ENCODE measurements around the gene ZNF688. TPM values are rescaled to one million over a fixed set of nuclear protein-coding genes. Genes with fewer than 3 reads are reported as not detected.

Gene ZNF688
- total and polyA plus RNA-seq, 2 of the 8 experiments (the other 6 are each of a cell fraction or from before 2014, with no cell fraction given) = 2.7 to 3.5 TPM

DNA sequence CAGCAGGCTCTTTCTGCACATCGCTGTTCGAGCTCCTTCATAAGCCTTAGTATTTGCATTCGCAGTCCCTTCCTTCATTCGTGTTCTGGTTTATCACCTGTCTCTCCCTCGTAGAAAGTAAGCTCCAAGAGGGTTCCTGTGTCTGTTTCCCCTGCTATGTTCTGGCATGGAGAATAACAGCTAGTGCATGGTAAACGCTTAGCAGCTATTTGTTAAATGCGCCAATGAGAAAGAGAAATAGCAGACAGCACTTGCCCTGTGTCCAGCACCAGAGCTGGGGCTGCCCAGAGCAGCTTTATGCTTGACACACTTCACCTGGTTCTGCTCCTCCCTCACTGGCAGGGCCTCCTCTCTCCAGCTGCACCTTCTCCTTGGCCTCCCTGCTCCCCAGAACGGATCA, 5.5 kb downstream of the ZNF688 start (continued):
- TF ChIP-seq, protein P1, sequence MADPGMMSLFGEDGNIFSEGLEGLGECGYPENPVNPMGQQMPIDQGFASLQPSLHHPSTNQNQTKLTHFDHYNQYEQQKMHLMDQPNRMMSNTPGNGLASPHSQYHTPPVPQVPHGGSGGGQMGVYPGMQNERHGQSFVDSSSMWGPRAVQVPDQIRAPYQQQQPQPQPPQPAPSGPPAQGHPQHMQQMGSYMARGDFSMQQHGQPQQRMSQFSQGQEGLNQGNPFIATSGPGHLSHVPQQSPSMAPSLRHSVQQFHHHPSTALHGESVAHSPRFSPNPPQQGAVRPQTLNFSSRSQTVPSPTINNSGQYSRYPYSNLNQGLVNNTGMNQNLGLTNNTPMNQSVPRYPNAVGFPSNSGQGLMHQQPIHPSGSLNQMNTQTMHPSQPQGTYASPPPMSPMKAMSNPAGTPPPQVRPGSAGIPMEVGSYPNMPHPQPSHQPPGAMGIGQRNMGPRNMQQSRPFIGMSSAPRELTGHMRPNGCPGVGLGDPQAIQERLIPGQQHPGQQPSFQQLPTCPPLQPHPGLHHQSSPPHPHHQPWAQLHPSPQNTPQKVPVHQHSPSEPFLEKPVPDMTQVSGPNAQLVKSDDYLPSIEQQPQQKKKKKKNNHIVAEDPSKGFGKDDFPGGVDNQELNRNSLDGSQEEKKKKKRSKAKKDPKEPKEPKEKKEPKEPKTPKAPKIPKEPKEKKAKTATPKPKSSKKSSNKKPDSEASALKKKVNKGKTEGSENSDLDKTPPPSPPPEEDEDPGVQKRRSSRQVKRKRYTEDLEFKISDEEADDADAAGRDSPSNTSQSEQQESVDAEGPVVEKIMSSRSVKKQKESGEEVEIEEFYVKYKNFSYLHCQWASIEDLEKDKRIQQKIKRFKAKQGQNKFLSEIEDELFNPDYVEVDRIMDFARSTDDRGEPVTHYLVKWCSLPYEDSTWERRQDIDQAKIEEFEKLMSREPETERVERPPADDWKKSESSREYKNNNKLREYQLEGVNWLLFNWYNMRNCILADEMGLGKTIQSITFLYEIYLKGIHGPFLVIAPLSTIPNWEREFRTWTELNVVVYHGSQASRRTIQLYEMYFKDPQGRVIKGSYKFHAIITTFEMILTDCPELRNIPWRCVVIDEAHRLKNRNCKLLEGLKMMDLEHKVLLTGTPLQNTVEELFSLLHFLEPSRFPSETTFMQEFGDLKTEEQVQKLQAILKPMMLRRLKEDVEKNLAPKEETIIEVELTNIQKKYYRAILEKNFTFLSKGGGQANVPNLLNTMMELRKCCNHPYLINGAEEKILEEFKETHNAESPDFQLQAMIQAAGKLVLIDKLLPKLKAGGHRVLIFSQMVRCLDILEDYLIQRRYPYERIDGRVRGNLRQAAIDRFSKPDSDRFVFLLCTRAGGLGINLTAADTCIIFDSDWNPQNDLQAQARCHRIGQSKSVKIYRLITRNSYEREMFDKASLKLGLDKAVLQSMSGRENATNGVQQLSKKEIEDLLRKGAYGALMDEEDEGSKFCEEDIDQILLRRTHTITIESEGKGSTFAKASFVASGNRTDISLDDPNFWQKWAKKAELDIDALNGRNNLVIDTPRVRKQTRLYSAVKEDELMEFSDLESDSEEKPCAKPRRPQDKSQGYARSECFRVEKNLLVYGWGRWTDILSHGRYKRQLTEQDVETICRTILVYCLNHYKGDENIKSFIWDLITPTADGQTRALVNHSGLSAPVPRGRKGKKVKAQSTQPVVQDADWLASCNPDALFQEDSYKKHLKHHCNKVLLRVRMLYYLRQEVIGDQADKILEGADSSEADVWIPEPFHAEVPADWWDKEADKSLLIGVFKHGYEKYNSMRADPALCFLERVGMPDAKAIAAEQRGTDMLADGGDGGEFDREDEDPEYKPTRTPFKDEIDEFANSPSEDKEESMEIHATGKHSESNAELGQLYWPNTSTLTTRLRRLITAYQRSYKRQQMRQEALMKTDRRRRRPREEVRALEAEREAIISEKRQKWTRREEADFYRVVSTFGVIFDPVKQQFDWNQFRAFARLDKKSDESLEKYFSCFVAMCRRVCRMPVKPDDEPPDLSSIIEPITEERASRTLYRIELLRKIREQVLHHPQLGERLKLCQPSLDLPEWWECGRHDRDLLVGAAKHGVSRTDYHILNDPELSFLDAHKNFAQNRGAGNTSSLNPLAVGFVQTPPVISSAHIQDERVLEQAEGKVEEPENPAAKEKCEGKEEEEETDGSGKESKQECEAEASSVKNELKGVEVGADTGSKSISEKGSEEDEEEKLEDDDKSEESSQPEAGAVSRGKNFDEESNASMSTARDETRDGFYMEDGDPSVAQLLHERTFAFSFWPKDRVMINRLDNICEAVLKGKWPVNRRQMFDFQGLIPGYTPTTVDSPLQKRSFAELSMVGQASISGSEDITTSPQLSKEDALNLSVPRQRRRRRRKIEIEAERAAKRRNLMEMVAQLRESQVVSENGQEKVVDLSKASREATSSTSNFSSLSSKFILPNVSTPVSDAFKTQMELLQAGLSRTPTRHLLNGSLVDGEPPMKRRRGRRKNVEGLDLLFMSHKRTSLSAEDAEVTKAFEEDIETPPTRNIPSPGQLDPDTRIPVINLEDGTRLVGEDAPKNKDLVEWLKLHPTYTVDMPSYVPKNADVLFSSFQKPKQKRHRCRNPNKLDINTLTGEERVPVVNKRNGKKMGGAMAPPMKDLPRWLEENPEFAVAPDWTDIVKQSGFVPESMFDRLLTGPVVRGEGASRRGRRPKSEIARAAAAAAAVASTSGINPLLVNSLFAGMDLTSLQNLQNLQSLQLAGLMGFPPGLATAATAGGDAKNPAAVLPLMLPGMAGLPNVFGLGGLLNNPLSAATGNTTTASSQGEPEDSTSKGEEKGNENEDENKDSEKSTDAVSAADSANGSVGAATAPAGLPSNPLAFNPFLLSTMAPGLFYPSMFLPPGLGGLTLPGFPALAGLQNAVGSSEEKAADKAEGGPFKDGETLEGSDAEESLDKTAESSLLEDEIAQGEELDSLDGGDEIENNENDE (IDR thresholded peaks at IDR 0.05; ENCODE audit: insufficient replicate concordance, low read length) = no peak
- TF ChIP-seq RNF2 (IDR thresholded peaks at IDR 0.05; ENCODE audit: borderline replicate concordance, low read depth, low read length, missing control alignments, poor library complexity, severe bottlenecking) = no peak

Data from H1 (cell line).